Peyer's patch (tissue), 4 donors: ENCODE data around the gene HHIPL1.

Experiments used
- CTCF ChIP-seq, 6 experiments: fragments of 450-650 bp in 4 of 6; fragments of 200-600 bp in 2 of 6; sonication (generic) in 1 of 6; IDR thresholded peaks; one replicate each; pipeline ENCODE4 v1.5.1; 2017 to 2019; ENCODE audit warnings: antibody characterized with exemption in 6 of 6, mild to moderate bottlenecking in 3 of 6, moderate library complexity in 1 of 6
- POLR2A ChIP-seq, 2 donors: fragments of 450-650 bp; IDR thresholded peaks; one replicate each; pipeline ENCODE4 v1.5.1; 2017; ENCODE audit warnings: antibody characterized with exemption in 2 of 2, mild to moderate bottlenecking in 2 of 2, moderate library complexity in 2 of 2

- TF ChIP-seq CTCF (IDR thresholded peaks at IDR 0.05) (no peak), POLR2A (IDR thresholded peaks at IDR 0.05) (no peak)
Measured at GRCh38 chr14:99728231-99728920, 83.4 kb downstream of the HHIPL1 start.
